Breast epithelium (tissue), 3 donors: ENCODE results near the gene CABCOCO1.

Source experiments
- CTCF ChIP-seq, 3 donors: fragments of 450-650 bp; IDR thresholded peaks; one replicate each; pipeline ENCODE4 v1.5.1; 2016 to 2017; ENCODE audit warnings: antibody characterized with exemption in 3 of 3, mild to moderate bottlenecking in 3 of 3, moderate library complexity in 3 of 3
- POLR2AphosphoS5 ChIP-seq, 3 donors: sonication (generic); formaldehyde crosslinking; IDR thresholded peaks; one replicate each; pipeline ENCODE4 v1.6.1; 2017; ENCODE audit warnings: antibody characterized with exemption in 3 of 3

GRCh38 chr10:61673360-61673759 lies 10.6 kb downstream of the CABCOCO1 start:
- TF ChIP-seq POLR2AphosphoS5 (IDR thresholded peaks at IDR 0.05) (no peak), CTCF (IDR thresholded peaks at IDR 0.05) (no peak)
